GM21423 (cell line): Measurements from ENCODE around the gene PRR5L.

Experiments
- ATAC-seq: cut with Tn5 transposase; IDR thresholded peaks from one replicate; pipeline ENCODE4 v1.9.1; 2021; ENCODE audit warnings: mild to moderate bottlenecking, moderate library complexity; ENCODE audit not compliant: unreplicated experiment

PRR5L gene

GRCh38 chr11:36431429-36432092, 135.5 kb downstream of the PRR5L start:
- ATAC-seq: no peak

GRCh38 chr11:36432093-36432469, 136.0 kb downstream of the PRR5L start:
- ATAC-seq: no peak

- ATAC-seq: no peak
Measured at GRCh38 chr11:36432738-36433137, 136.7 kb downstream of the PRR5L start.

GRCh38 chr11:36436064-36436463, 140.0 kb downstream of the PRR5L start:
- no peak for ATAC-seq

- no peak for ATAC-seq
Measured at GRCh38 chr11:36436589-36436988, 140.5 kb downstream of the PRR5L start.

GRCh38 chr11:36437413-36437812, 141.3 kb downstream of the PRR5L start:
- ATAC-seq: no peak

GRCh38 chr11:36438126-36438525, 142.0 kb downstream of the PRR5L start:
- no peak for ATAC-seq

- ATAC-seq: peak; percentile 92
Measured at GRCh38 chr11:36441610-36442208, 145.6 kb downstream of the PRR5L start.

GRCh38 chr11:36443661-36444060, 147.6 kb downstream of the PRR5L start:
- no peak for ATAC-seq

- no peak for ATAC-seq
Measured at GRCh38 chr11:36446135-36446534, 150.0 kb downstream of the PRR5L start.

GRCh38 chr11:36447514-36447913, 151.4 kb downstream of the PRR5L start:
- no peak for ATAC-seq

- no peak for ATAC-seq
Measured at GRCh38 chr11:36447947-36448346, 151.9 kb downstream of the PRR5L start.

GRCh38 chr11:36449561-36450096, 153.5 kb downstream of the PRR5L start:
- no peak for ATAC-seq

GRCh38 chr11:36450110-36450572, 154.1 kb downstream of the PRR5L start:
- ATAC-seq: peak; percentile 67

GRCh38 chr11:36451045-36451444, 155.0 kb downstream of the PRR5L start:
- ATAC-seq: no peak

GRCh38 chr11:36451681-36452080, 155.6 kb downstream of the PRR5L start:
- ATAC-seq: no peak

- no peak for ATAC-seq
Measured at GRCh38 chr11:36452236-36452940, 156.3 kb downstream of the PRR5L start.

GRCh38 chr11:36452961-36453360, 156.9 kb downstream of the PRR5L start:
- no peak for ATAC-seq

- no peak for ATAC-seq
Measured at GRCh38 chr11:36453678-36454077, 157.6 kb downstream of the PRR5L start.

- ATAC-seq: no peak
Measured at GRCh38 chr11:36454551-36454940, 158.5 kb downstream of the PRR5L start.

GRCh38 chr11:36454941-36455631, 159.0 kb downstream of the PRR5L start:
- no peak for ATAC-seq
